RWPE2 (cell line): Measurements from ENCODE around the gene DDI1.

Source experiments
- ATAC-seq: fragments of 200-7000 bp; cut with Tn5 transposase; 3 replicates; pipeline ENCODE4 v1.9.1; 2021; ENCODE audit warnings: low read depth
- DNase-seq: peaks from one replicate; pipeline ENCODE4 v3.0.0-alpha.2; 2020; ENCODE audit warnings: low spot score
- H3K27ac ChIP-seq: fragments of 450-650 bp; 2 replicates; pipeline ENCODE4 v1.5.1; 2017; ENCODE audit warnings: mild to moderate bottlenecking; ENCODE audit not compliant: poor library complexity, severe bottlenecking
- H3K27me3 ChIP-seq: fragments of 250-450 bp; sonication (Bioruptor Pico); 2 replicates; pipeline ENCODE4 v1.5.1; 2021; ENCODE audit warnings: mild to moderate bottlenecking, moderate library complexity; ENCODE audit not compliant: insufficient read depth, poor library complexity, severe bottlenecking
- H3K36me3 ChIP-seq: fragments of 250-450 bp; sonication (Bioruptor Pico); 2 replicates; pipeline ENCODE4 v1.5.1; 2020; ENCODE audit warnings: low read depth, mild to moderate bottlenecking, moderate library complexity
- H3K4me1 ChIP-seq: fragments of 250-450 bp; sonication (Bioruptor Pico); 2 replicates; pipeline ENCODE4 v1.5.1; 2021; ENCODE audit warnings: mild to moderate bottlenecking, moderate library complexity; ENCODE audit not compliant: insufficient read depth, poor library complexity, severe bottlenecking
- H3K4me3 ChIP-seq: fragments of 250-450 bp; sonication (Bioruptor Pico); 2 replicates; pipeline ENCODE4 v1.5.1; 2021; ENCODE audit warnings: mild to moderate bottlenecking, moderate library complexity; ENCODE audit not compliant: severe bottlenecking
- H3K9me3 ChIP-seq: fragments of 250-450 bp; sonication (Bioruptor Pico); 2 replicates; pipeline ENCODE4 v1.5.1; 2021; ENCODE audit warnings: mild to moderate bottlenecking, moderate library complexity; ENCODE audit not compliant: severe bottlenecking
- CTCF ChIP-seq: fragments of 450-650 bp; IDR thresholded peaks from one replicate; pipeline ENCODE4 v1.5.1; 2017; ENCODE audit warnings: mild to moderate bottlenecking, moderate library complexity; ENCODE audit not compliant: poor library complexity, severe bottlenecking

The DDI1 gene

GRCh38 chr11:103994518-103994917 lies 41.9 kb upstream of the DDI1 start:
- Histone ChIP-seq H3K36me3 (no peaks in the 10 kb centered on the region), H3K27ac (no peak overlapping the region), H3K9me3 (no peaks in the 10 kb centered on the region), H3K27me3 (no peaks in the 10 kb centered on the region), H3K4me3 (no peak overlapping the region), H3K4me1 (no peaks in the 10 kb centered on the region)
- ATAC-seq (no peak), DNase-seq (no peak)
- no peak for TF ChIP-seq CTCF

- no peaks in the 10 kb centered on the region for H3K27me3 ChIP-seq
- no peak overlapping the region for H3K27ac ChIP-seq
- ATAC-seq (no peak), DNase-seq (no peak)
- H3K4me1 ChIP-seq, result no peaks in the 10 kb centered on the region
- H3K9me3 ChIP-seq, result no peaks in the 10 kb centered on the region
- H3K36me3 ChIP-seq, result no peaks in the 10 kb centered on the region
- no peak overlapping the region for H3K4me3 ChIP-seq
- TF ChIP-seq CTCF, result no peak
These were observed 40.5 kb upstream of the DDI1 start for GRCh38 chr11:103995896-103996295.

- no peaks in the 10 kb centered on the region for H3K27me3 ChIP-seq
- no peak for TF ChIP-seq CTCF
- no peak overlapping the region for H3K27ac ChIP-seq
- DNase-seq (no peak), ATAC-seq (no peak)
- no peak overlapping the region for H3K4me3 ChIP-seq
- no peaks in the 10 kb centered on the region for H3K36me3 ChIP-seq
- no peaks in the 10 kb centered on the region for H3K4me1 ChIP-seq
- no peaks in the 10 kb centered on the region for H3K9me3 ChIP-seq
These were observed 39.4 kb upstream of the DDI1 start for GRCh38 chr11:103997082-103997481.

- no peak for TF ChIP-seq CTCF
- no peak overlapping the region for H3K4me3 ChIP-seq
- no peaks in the 10 kb centered on the region for H3K9me3 ChIP-seq
- no peak overlapping the region for H3K27ac ChIP-seq
- H3K36me3 ChIP-seq, result no peaks in the 10 kb centered on the region
- ATAC-seq, result no peak
- no peak for DNase-seq
- no peaks in the 10 kb centered on the region for H3K4me1 ChIP-seq
- no peaks in the 10 kb centered on the region for H3K27me3 ChIP-seq
These were observed 37.5 kb upstream of the DDI1 start for GRCh38 chr11:103998826-103999508.

- H3K36me3 ChIP-seq, result no peaks in the 10 kb centered on the region
- no peaks in the 10 kb centered on the region for H3K4me1 ChIP-seq
- H3K9me3 ChIP-seq, result no peaks in the 10 kb centered on the region
- no peak for TF ChIP-seq CTCF
- no peak for ATAC-seq
- no peak overlapping the region for H3K4me3 ChIP-seq
- no peaks in the 10 kb centered on the region for H3K27me3 ChIP-seq
- no peak overlapping the region for H3K27ac ChIP-seq
- DNase-seq, result no peak
These were observed 35.6 kb upstream of the DDI1 start for GRCh38 chr11:104000798-104001197.
